GOT3 (cell line): ENCODE results near the gene SLC25A48.

Source experiments
- DNase-seq: peaks from one replicate; lab custom pipeline; 2025; ENCODE audit warnings: mixed read lengths; lab: John Stamatoyannopoulos, UW

SLC25A48 gene

DNA sequence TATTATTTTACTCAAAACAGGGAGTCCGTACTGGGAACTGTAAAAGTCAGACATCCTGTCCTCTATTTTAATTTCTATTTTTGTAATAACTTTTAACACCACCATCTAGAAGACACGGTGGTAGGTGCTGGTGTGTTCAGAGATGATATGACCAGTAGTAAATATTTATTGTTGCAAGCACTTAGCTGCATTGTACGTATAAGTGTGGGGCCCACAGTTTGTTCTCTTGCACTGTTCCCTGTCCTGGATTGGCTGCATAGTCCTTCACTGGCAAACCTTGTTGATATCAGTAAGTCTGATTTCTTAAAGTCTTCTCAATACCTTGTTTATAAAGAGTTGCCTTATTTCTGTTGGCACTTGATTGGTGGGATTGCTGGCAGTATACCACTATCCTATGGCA is 85.7 kb downstream of the SLC25A48 start:
- DNase-seq, result no peak

DNA sequence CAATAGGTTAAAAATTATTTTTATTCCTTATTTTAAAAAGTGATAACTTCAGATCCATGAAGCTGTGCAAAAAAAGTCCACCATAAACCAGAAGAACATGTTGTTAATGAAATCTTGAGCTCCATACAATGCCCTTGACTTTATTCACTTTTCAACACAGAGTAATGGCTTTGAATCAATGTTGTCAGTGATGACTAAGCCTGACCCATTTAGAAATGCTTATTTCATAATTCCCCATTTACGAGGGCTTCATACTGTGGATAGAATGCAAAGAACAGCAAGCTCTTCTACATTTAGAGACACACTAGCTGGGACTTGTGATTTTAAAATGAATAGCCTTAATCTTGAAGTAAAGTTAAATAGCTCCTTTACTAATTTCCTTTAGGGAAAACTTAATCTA is 86.9 kb downstream of the SLC25A48 start:
- DNase-seq, result no peak

GRCh38 chr5:135930029-135930948 is 95.8 kb downstream of the SLC25A48 start:
- no peak for DNase-seq

GRCh38 chr5:135930949-135931295 is 96.5 kb downstream of the SLC25A48 start:
- DNase-seq, result no peak

DNA sequence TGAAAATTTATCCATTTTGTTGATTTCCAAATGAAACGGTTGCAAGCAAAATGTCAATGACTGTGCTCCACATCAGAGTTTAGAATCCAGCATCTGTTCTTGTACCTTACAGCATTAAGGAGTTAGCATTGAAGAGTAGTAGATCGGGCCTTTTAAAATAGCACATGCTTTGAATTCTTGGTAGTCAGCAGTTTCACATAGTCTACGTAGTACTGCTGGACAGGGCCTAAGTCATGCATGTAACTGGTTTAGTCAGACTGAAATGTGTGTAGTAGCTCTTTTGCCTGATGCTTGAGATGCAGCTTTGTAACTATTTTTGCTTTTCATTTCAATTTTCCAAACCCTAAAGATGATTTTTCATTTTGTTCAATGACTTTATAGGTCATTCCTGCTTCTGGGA is 100.5 kb downstream of the SLC25A48 start:
- no peak for DNase-seq

DNA sequence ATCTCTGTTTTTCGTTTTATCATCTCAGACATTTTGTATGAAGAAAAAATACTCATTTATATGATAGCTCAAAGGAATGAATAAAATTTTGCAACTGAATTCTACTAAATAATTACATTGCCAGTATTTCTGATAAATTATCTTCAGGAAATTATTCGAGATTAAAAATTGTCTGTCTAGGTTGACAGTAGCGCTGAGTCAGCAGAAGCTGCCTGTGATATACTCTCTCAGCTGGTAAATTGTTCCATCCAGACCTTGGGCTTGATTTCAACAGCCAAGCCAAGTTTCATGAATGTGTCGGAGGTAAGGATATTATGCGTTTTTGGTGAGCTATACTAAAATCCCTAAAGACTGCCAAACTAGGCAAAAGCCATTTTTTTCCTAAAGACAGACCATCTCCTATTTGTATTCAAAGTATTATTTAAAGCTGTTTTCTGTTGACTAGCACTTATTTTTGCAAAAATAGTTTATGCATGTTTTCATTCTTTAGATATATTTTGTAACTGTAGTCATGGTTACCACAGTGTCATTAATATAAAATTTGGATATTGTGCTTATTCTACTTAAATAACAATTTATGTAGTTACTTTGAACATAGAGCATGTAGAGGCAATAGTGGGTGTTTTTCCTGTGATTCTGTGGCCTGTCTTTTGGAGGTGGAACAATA is 102.9 kb downstream of the SLC25A48 start:
- no peak for DNase-seq
